ENCODE results near the gene VEPH1.

The VEPH1 gene

DNA sequence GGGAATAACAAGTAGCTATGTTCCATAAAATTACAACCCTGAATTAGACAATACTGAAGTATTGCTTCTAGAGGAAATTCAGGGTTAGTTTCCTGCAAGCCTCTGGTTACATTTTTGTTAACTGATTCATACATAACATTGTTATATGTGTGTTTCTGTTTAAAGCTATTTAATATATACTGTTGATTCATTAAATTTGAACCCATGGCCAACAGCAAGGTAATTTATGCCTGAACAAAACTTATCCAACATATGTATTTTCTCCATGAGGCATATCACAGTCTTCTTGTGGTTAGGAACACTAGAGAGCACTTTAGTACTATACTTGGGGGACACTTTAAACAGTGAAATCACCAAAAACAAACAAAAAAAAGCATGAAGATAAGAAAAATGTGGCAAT, 114.2 kb downstream of the VEPH1 start:
- no peak for DNase-seq (ENCODE audit: low spot score)

- no peak for DNase-seq (ENCODE audit: low spot score)
Measured at GRCh38 chr3:157387708-157388435, 115.3 kb downstream of the VEPH1 start.

GRCh38 chr3:157384491-157384890, 118.7 kb downstream of the VEPH1 start:
- DNase-seq (ENCODE audit: low spot score) = no peak

GRCh38 chr3:157384031-157384430, 119.2 kb downstream of the VEPH1 start:
- DNase-seq (ENCODE audit: low spot score) = no peak

- no peak for DNase-seq (ENCODE audit: low spot score)
Measured at GRCh38 chr3:157381606-157382005, 121.6 kb downstream of the VEPH1 start.

- no peak for DNase-seq (ENCODE audit: low spot score)
Measured at GRCh38 chr3:157379525-157380140, 123.6 kb downstream of the VEPH1 start.

GRCh38 chr3:157376603-157377300, 126.5 kb downstream of the VEPH1 start:
- DNase-seq (ENCODE audit: low spot score) = no peak

DNA sequence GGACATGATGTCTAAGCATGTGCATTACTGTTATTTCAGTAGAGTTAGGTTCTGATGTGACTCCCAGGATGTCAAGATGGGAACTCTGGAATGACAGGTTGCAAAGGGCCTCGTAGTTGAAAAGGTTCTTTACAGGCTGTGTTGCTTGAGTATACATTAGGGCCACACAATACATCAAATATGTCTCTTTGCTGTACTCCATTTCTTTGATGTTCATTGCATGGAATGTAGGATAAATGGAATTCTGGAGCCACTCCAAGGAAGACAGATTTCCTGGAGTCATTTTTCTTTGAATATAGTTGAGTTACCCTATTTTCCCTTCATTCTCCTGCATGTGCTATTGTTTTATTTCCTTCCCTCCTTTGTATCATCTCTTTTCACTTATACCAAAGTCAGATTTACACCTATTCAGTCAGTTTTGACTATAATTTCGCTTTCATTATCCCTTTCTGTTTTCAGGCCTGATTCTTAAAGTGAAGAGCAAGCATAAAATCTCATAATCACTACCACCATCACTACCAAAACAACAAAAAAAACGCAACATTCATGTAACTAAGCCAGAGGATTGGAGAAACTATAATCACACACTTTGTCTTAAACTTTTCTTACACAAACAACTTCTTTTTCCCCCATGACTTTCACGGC, 127.8 kb downstream of the VEPH1 start:
- DNase-seq (ENCODE audit: low spot score) = no peak

GRCh38 chr3:157374933-157375332, 128.3 kb downstream of the VEPH1 start:
- no peak for DNase-seq (ENCODE audit: low spot score)

GRCh38 chr3:157373783-157374182, 129.4 kb downstream of the VEPH1 start:
- no peak for DNase-seq (ENCODE audit: low spot score)

- DNase-seq (ENCODE audit: low spot score) = no peak
Measured at GRCh38 chr3:157370867-157371266, 132.3 kb downstream of the VEPH1 start.

- DNase-seq (ENCODE audit: low spot score) = no peak
Measured at GRCh38 chr3:157369727-157370421, 133.3 kb downstream of the VEPH1 start.

- no peak for DNase-seq (ENCODE audit: low spot score)
Measured at GRCh38 chr3:157368171-157368570, 135.0 kb downstream of the VEPH1 start.

- DNase-seq (ENCODE audit: low spot score) = no peak
Measured at GRCh38 chr3:157363393-157363792, 139.8 kb downstream of the VEPH1 start.

GRCh38 chr3:157362348-157362747, 140.9 kb downstream of the VEPH1 start:
- DNase-seq (ENCODE audit: low spot score) = no peak

DNA sequence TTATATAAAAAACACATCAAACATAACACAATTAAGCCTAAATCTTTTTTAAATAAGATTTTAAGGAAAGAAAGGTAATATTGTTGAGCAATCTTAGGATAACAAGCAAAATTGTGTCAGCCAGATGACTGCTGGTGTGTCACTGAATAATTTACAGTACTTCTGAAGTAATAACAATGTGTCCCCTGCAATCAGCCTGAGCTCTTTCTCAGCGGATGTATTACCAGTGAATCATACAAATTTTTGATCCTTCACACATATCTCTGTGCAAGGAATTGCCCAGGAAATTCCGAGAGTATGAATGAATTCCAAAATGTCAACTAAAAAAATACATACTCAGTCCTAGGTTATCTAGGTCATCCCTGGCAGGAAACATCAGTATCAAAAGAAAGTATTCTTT, 143.2 kb downstream of the VEPH1 start:
- no peak for DNase-seq (ENCODE audit: low spot score)

DNA sequence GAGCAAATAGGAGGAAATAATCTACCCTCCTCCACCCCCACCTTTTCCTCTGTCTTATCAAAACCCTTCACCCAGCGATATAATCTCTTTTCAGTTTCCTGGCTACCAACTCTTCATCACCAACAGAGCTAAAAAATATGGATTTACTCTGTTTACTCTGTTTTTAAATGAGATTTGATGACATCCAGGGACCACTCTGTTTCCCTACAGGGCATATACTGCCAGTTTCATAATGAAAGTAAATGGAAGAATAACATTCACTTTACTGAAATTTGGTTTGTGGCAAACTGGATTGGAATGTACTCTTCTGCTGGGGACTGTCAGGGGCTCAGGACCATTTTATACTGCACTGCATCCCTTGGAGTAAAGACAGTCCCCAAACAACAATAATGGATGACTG, 146.7 kb downstream of the VEPH1 start:
- no peak for DNase-seq (ENCODE audit: low spot score)

GRCh38 chr3:157355276-157355675, 147.9 kb downstream of the VEPH1 start:
- DNase-seq (ENCODE audit: low spot score) = no peak

- peak; percentile 16 for DNase-seq (ENCODE audit: low spot score)
Measured at GRCh38 chr3:157354722-157355121, 148.5 kb downstream of the VEPH1 start.

GRCh38 chr3:157354254-157354653, 149.0 kb downstream of the VEPH1 start:
- no peak for DNase-seq (ENCODE audit: low spot score)

GRCh38 chr3:157353652-157354051, 149.6 kb downstream of the VEPH1 start:
- no peak for DNase-seq (ENCODE audit: low spot score)

GRCh38 chr3:157351981-157352380, 151.2 kb downstream of the VEPH1 start:
- DNase-seq (ENCODE audit: low spot score) = no peak

Measured in pons (tissue), 1 donor.